HepG2 (cell line): Measurements from ENCODE around the gene TUG1. TPM values are rescaled to one million over a fixed set of nuclear protein-coding genes. Genes with fewer than 3 reads are reported as not detected.
A peak's percentile ranks its signal among the peaks of the same experiment; 100 is the strongest.

Experiments used
- HNRNPK ChIP-seq: fragments of 200-400 bp; formaldehyde crosslinking; IDR thresholded peaks from 2 replicates; pipeline ENCODE4 v1.6.1; 2018; ENCODE audit warnings: low read length, low read depth, moderate library complexity, mild to moderate bottlenecking; ENCODE audit not compliant: poor library complexity, severe bottlenecking
- HOXA5 ChIP-seq: sonication (generic); formaldehyde crosslinking; IDR thresholded peaks from 2 replicates; pipeline ENCODE4 v1.4.0; 2020; ENCODE audit warnings: missing genetic modification reagents
- KDM5A ChIP-seq: fragments of 200-600 bp; sonication (generic); IDR thresholded peaks from 2 replicates; pipeline ENCODE4 v1.7.0; 2018; ENCODE audit warnings: antibody characterized with exemption, mild to moderate bottlenecking, low read length, borderline replicate concordance
- MIER2 ChIP-seq: IDR thresholded peaks from 2 replicates; pipeline ENCODE4 v1.6.1; 2016; ENCODE audit warnings: missing biosample characterization, missing genetic modification reagents
- MTA3 ChIP-seq: sonication (generic); formaldehyde crosslinking; IDR thresholded peaks from 2 replicates; pipeline ENCODE4 v1.4.0; 2020; ENCODE audit warnings: missing genetic modification reagents
- POLR2AphosphoS5 ChIP-seq: IDR thresholded peaks from 2 replicates; pipeline ENCODE4 v1.6.1; 2012; ENCODE audit warnings: low read depth, low read length
- THAP11 ChIP-seq: IDR thresholded peaks from 2 replicates; pipeline ENCODE4 v1.6.1; 2016; ENCODE audit warnings: missing biosample characterization, missing genetic modification reagents
- ZBED4 ChIP-seq: sonication (generic); formaldehyde crosslinking; IDR thresholded peaks from 2 replicates; pipeline ENCODE4 v1.4.0; 2020; ENCODE audit warnings: missing genetic modification reagents, borderline replicate concordance
- ZFP36L1 ChIP-seq: sonication (generic); formaldehyde crosslinking; IDR thresholded peaks from 2 replicates; pipeline ENCODE4 v1.8.0; 2022; ENCODE audit warnings: mild to moderate bottlenecking, missing genetic modification reagents, moderate library complexity
- polyA plus RNA-seq, 8 experiments: library from polyadenylated mRNA; depleted of rRNA in 3 of 8; stranded (reverse) in 7 of 8; unstranded in 1 of 8; fragments of >200 nt; fragmentation: Illumina TruSeq in 4 of 8; extraction: Trizol in 4 of 8; gene quantifications; 2 replicates each; pipeline versions ENCODE4 v1.2.1 to v1.2.3, GENCODE V29; 2011 to 2016; ENCODE audit warnings: low read depth in 4 of 8, missing spikeins in 1 of 8, mixed read lengths in 1 of 8; ENCODE audit not compliant: insufficient read depth in 1 of 8
- total RNA-seq, 5 experiments: library from RNA; depleted of rRNA; stranded (reverse); fragments of >200 nt; fragmentation: Illumina TruSeq; extraction: Trizol; gene quantifications; 2 replicates each; pipeline ENCODE4 v1.2.3, GENCODE V29; 2016; ENCODE audit warnings: low read depth in 1 of 5
- TF ChIP-seq, protein P1 (sequence below): sonication (generic); formaldehyde crosslinking; IDR thresholded peaks from 2 replicates; pipeline ENCODE4 v1.4.0; 2020; ENCODE audit warnings: missing genetic modification reagents, borderline replicate concordance
- TF ChIP-seq, protein P2 (sequence below): sonication (generic); formaldehyde crosslinking; IDR thresholded peaks from 2 replicates; pipeline ENCODE4 v1.4.0; 2020; ENCODE audit warnings: missing genetic modification reagents
- TF ChIP-seq, protein P3 (sequence below): sonication (generic); formaldehyde crosslinking; IDR thresholded peaks from 2 replicates; pipeline ENCODE4 v1.8.0; 2022; ENCODE audit warnings: low read depth, missing genetic modification reagents
- TF ChIP-seq, protein P4 (sequence below): IDR thresholded peaks from 2 replicates; pipeline ENCODE4 v1.6.1; 2016
- TF ChIP-seq, protein P5 (sequence below): sonication (generic); formaldehyde crosslinking; IDR thresholded peaks from 2 replicates; pipeline ENCODE4 v1.4.0; 2020; ENCODE audit warnings: missing genetic modification reagents

The TUG1 gene
- total and polyA plus RNA-seq, 2 of the 13 experiments (the other 11 are each of a cell fraction or from before 2014, with no cell fraction given) = 35.2 to 122 TPM

- TF ChIP-seq, protein P1, sequence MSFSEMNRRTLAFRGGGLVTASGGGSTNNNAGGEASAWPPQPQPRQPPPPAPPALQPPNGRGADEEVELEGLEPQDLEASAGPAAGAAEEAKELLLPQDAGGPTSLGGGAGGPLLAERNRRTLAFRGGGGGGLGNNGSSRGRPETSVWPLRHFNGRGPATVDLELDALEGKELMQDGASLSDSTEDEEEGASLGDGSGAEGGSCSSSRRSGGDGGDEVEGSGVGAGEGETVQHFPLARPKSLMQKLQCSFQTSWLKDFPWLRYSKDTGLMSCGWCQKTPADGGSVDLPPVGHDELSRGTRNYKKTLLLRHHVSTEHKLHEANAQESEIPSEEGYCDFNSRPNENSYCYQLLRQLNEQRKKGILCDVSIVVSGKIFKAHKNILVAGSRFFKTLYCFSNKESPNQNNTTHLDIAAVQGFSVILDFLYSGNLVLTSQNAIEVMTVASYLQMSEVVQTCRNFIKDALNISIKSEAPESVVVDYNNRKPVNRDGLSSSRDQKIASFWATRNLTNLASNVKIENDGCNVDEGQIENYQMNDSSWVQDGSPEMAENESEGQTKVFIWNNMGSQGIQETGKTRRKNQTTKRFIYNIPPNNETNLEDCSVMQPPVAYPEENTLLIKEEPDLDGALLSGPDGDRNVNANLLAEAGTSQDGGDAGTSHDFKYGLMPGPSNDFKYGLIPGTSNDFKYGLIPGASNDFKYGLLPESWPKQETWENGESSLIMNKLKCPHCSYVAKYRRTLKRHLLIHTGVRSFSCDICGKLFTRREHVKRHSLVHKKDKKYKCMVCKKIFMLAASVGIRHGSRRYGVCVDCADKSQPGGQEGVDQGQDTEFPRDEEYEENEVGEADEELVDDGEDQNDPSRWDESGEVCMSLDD (CRISPR knock-in tag) = no peak
- TF ChIP-seq, protein P2, sequence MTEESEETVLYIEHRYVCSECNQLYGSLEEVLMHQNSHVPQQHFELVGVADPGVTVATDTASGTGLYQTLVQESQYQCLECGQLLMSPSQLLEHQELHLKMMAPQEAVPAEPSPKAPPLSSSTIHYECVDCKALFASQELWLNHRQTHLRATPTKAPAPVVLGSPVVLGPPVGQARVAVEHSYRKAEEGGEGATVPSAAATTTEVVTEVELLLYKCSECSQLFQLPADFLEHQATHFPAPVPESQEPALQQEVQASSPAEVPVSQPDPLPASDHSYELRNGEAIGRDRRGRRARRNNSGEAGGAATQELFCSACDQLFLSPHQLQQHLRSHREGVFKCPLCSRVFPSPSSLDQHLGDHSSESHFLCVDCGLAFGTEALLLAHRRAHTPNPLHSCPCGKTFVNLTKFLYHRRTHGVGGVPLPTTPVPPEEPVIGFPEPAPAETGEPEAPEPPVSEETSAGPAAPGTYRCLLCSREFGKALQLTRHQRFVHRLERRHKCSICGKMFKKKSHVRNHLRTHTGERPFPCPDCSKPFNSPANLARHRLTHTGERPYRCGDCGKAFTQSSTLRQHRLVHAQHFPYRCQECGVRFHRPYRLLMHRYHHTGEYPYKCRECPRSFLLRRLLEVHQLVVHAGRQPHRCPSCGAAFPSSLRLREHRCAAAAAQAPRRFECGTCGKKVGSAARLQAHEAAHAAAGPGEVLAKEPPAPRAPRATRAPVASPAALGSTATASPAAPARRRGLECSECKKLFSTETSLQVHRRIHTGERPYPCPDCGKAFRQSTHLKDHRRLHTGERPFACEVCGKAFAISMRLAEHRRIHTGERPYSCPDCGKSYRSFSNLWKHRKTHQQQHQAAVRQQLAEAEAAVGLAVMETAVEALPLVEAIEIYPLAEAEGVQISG (CRISPR knock-in tag) = peak; percentile 73
- TF ChIP-seq, protein P3, sequence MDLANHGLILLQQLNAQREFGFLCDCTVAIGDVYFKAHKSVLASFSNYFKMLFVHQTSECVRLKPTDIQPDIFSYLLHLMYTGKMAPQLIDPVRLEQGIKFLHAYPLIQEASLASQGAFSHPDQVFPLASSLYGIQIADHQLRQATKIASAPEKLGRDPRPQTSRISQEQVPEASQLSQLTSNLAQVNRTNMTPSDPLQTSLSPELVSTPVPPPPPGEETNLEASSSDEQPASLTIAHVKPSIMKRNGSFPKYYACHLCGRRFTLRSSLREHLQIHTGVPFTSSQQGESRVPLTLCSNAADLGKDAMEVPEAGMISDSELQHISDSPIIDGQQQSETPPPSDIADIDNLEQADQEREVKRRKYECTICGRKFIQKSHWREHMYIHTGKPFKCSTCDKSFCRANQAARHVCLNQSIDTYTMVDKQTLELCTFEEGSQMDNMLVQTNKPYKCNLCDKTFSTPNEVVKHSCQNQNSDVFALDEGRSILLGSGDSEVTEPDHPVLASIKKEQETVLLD (CRISPR knock-in tag) = peak; percentile 90
- TF ChIP-seq THAP11 (CRISPR knock-in tag) (peak; percentile 89), ZBED4 (CRISPR knock-in tag) (peak; percentile 48; the same call in 1 of the 2 replicates), POLR2AphosphoS5 (peak; percentile 85), MIER2 (CRISPR knock-in tag) (no peak), HOXA5 (CRISPR knock-in tag) (peak; percentile 65; the same call in 1 of the 2 replicates), ZFP36L1 (CRISPR knock-in tag) (peak; percentile 68; the same call in 1 of the 2 replicates), KDM5A (no peak), MTA3 (no peak), HNRNPK (peak; percentile 23)
- TF ChIP-seq, protein P4, sequence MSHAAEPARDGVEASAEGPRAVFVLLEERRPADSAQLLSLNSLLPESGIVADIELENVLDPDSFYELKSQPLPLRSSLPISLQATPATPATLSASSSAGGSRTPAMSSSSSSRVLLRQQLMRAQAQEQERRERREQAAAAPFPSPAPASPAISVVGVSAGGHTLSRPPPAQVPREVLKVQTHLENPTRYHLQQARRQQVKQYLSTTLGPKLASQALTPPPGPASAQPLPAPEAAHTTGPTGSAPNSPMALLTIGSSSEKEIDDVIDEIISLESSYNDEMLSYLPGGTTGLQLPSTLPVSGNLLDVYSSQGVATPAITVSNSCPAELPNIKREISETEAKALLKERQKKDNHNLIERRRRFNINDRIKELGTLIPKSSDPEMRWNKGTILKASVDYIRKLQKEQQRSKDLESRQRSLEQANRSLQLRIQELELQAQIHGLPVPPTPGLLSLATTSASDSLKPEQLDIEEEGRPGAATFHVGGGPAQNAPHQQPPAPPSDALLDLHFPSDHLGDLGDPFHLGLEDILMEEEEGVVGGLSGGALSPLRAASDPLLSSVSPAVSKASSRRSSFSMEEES = peak; percentile 86
- TF ChIP-seq, protein P5, sequence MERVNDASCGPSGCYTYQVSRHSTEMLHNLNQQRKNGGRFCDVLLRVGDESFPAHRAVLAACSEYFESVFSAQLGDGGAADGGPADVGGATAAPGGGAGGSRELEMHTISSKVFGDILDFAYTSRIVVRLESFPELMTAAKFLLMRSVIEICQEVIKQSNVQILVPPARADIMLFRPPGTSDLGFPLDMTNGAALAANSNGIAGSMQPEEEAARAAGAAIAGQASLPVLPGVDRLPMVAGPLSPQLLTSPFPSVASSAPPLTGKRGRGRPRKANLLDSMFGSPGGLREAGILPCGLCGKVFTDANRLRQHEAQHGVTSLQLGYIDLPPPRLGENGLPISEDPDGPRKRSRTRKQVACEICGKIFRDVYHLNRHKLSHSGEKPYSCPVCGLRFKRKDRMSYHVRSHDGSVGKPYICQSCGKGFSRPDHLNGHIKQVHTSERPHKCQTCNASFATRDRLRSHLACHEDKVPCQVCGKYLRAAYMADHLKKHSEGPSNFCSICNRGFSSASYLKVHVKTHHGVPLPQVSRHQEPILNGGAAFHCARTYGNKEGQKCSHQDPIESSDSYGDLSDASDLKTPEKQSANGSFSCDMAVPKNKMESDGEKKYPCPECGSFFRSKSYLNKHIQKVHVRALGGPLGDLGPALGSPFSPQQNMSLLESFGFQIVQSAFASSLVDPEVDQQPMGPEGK (CRISPR knock-in tag) = peak; percentile 49
These were observed at the start of gene TUG1 (continued) for GRCh38 chr22:30968924-30969531.
